ENCODE results near the gene INSRR.

The INSRR gene

DNA sequence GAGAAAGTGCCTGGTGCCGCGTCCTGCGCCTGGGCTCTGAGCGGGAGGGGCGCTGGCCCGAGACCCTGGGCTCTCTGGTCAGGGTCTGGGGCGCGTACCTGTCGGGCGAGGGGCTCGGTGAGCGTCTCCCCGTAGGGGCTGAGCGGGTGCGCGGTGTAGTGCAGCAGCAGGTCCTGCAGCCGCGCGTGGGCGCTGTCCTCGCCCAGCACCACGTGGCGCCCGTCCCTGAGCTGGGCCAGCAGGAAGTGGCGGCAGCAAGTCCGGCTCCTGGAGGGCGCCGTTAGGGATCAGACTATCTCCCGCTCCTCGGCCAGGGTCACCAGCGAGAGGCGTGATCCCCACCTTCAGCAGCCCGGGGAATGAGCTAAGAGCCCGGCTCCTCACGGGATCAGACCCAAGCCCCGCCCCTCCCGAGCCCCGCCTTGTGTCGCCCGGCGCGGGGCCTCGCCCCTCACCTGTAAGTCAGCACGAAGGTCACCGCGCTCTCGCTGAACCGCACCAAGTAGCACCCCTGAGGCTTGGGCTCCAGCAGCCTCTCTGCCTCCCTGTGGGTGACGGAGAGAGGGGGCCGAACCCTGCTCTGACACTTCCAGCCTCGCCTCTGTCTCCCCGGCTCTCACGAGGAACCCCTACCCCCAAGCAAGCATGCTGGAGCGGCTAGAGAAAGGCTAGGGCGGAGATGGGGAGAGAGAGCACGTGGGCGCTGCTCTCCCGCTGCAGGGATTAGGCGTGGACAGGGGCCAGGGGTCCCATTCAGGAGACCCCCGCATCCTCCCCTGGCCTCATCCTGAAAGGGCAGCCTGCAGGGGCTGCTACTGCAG, 45.0 kb downstream of the INSRR start:
- H3K4me3 ChIP-seq (ENCODE audit: low read depth, low read length), result peak overlapping the region; percentile 32
- DNase-seq (ENCODE audit: low read depth), result no peak

DNA sequence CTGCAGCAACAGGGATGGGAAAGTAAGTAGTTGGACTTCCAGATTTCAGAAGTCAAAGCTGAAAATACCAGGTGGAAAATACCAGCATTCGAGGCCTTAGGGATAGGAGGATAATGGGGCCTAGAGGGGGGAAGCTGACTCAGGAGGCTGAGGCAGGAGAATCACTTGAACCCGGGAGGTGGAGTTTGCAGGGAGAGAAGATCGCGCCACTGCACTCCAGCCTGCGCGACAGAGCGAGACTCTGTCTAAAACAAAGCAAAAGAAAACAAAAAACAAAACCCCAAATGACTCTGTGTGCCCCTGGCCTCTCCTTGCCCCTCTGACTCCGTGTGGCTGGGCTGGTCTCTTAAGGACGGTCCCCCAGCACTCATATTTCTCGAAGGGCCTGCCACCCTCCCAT, 45.6 kb downstream of the INSRR start:
- H3K4me3 ChIP-seq (ENCODE audit: low read depth, low read length), result peak overlapping the region; percentile 32
- no peak for DNase-seq (ENCODE audit: low read depth)

- no peak overlapping the region for H3K4me3 ChIP-seq (ENCODE audit: low read depth, low read length)
- DNase-seq (ENCODE audit: low read depth), result no peak
Observed at GRCh38 chr1:156812293-156812990, 46.5 kb downstream of the INSRR start.

GRCh38 chr1:156811168-156811567, 47.7 kb downstream of the INSRR start:
- H3K4me3 ChIP-seq (ENCODE audit: low read depth, low read length), result no peak overlapping the region
- no peak for DNase-seq (ENCODE audit: low read depth)

GRCh38 chr1:156809711-156810366, 49.1 kb downstream of the INSRR start:
- H3K4me3 ChIP-seq (ENCODE audit: low read depth, low read length), result no peak overlapping the region
- DNase-seq (ENCODE audit: low read depth), result no peak

- no peak for DNase-seq (ENCODE audit: low read depth)
- no peak overlapping the region for H3K4me3 ChIP-seq (ENCODE audit: low read depth, low read length)
Observed at GRCh38 chr1:156809281-156809680, 49.6 kb downstream of the INSRR start.

- H3K4me3 ChIP-seq (ENCODE audit: low read depth, low read length), result no peak overlapping the region
- DNase-seq (ENCODE audit: low read depth), result no peak
Observed at GRCh38 chr1:156808186-156809030, 50.5 kb downstream of the INSRR start.

- no peak overlapping the region for H3K4me3 ChIP-seq (ENCODE audit: low read depth, low read length)
- no peak for DNase-seq (ENCODE audit: low read depth)
Observed at GRCh38 chr1:156807627-156808026, 51.3 kb downstream of the INSRR start.

DNA sequence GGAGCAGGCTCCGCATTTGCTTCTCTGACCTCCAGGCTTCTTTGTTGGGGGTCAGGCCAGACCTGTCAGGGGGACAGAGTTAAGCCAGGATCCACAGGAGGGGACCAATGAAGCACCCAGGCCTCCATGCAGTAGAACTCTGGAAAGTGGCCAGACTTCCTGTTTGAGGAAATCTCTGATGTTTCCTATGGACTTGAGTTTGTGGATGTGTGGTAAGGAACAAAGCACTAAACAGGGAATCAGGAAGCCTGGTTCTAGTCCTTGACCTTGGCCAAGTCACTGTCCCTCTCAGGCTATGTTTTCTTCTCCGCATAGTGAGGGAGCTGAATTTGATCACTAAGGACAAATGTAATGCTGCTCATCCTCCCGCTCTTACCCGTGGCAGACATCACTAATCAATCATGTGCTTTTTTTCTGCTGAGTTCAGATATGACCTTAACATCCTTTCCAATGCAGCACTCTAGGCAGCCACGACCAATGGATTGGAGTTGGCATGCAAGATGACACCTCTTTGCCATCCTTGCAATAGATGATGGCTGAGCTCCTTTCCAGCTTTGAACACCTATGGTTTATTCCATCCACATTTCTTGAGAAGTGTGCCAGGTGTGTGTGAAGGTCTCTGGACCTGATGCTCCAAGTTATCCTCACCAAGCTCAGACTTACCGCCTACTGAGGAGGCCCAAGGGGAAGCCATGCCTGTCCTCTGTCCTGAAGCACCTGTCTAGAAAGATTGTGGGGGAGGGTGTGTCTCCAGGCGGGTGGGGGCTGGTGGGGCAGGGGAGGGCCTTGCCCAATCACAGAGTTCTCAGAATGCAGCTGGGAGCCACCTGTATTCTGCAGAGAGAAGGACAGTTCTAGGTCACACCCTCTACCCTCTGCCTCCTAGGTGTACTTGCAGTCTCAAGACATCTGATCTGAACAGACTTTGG, 52.1 kb downstream of the INSRR start:
- no peak overlapping the region for H3K4me3 ChIP-seq (ENCODE audit: low read depth, low read length)
- DNase-seq (ENCODE audit: low read depth), result no peak

DNA sequence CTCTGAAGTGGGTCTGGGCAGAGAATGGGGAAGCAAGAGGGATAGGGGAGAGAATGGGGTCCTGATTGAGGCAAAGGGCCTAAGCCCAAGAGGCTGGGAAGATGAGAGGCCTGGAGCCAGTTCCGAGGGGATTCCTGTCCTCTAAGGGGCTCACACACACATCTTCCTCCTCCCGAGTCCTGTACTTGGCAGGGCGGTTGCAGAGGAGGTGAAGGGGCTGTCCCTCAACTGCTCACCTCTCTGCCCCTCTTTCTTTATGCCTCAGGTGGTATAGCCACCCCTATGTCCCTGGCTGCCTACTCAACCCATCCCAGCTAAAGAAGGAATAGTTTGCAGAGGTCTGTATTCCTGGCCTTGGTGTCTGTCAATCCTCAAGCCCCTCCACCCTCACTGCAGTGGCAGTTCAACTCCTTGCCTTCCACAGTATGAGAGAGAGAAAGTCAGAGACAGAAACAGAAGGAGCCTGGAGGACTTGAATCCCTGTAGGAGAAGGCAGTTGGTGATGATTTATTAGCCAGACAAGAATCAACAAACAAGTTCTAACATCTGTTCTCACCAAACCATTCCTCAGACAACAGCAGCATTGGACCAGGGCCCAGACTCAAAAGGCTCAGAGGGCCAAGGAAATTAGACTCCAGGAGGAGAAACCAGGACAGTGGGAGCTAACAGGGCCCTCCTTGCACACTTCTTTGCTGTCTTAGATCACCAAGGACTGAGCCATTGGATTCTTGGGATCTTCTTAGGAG, 53.0 kb downstream of the INSRR start:
- DNase-seq (ENCODE audit: low read depth), result peak; percentile 89
- no peak overlapping the region for H3K4me3 ChIP-seq (ENCODE audit: low read depth, low read length)

DNA sequence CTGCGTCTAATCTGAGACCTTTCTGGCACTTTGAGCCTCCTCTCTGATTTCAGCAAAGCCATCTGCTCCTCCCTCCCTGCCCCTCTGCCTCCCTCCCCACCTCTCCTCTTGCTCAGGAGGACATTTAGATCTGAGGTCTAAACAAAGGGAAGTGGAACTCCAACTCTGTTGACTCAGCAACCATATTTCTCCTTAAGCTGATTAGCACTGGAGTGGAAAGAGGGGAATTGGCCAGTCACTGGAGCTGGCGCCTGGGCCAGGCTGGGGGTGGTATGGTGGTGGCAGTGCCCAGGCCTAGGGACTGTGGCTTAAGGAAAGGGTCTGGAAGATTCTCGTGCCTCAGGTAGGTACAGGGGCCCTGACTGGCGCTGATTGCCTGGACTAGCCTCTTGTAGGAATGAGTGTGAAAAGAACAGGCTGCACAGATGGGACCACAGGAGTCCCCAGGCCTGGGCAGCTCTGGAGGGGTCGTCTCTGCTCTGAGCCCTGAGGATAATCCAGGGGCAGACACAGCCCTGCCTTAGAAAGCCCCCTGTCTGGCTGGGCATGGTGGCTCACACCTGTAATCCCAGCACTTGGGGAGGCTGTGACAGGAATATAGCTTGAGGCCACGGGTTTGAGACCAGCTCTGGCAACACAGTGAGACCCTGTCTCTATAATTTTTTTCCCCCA, 54.2 kb downstream of the INSRR start:
- no peak overlapping the region for H3K4me3 ChIP-seq (ENCODE audit: low read depth, low read length)
- no peak for DNase-seq (ENCODE audit: low read depth)

GRCh38 chr1:156804026-156804425, 54.9 kb downstream of the INSRR start:
- no peak overlapping the region for H3K4me3 ChIP-seq (ENCODE audit: low read depth, low read length)
- no peak for DNase-seq (ENCODE audit: low read depth)

GRCh38 chr1:156803086-156803851, 55.6 kb downstream of the INSRR start:
- DNase-seq (ENCODE audit: low read depth), result no peak

DNA sequence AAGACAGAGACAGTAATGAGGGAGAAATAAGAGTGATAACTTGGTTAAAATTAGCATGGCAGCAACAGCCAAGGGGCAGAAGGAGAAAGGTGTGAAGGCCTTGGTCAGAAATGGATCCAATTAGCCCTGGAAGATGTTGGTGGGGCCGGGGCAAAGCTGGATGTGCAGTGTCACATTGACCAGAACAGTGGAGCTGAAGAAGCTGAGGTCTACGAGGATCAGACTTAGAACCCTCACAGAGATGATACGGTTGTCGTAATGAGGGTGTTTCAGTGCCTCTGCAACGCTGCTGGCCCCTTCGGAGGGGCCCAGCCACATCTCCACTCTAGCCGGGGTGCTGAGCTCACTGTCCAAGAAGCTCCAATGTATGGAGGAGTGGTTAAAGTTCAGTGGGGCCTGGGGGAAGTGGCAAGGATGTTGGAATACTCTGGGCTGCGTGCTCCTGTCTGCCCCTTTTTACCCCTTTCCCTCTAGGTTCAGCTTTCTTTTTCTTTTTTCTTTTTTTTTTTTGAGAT, 56.4 kb downstream of the INSRR start:
- DNase-seq (ENCODE audit: low read depth), result no peak
- H3K4me3 ChIP-seq (ENCODE audit: low read depth, low read length), result no peak overlapping the region

More at GRCh38 chr1:156803086-156803851, 55.6 kb downstream of the INSRR start:
- no peak overlapping the region for H3K4me3 ChIP-seq (ENCODE audit: low read depth, low read length)

- no peak overlapping the region for H3K4me3 ChIP-seq (ENCODE audit: low read depth, low read length)
- peak; percentile 89 for DNase-seq (ENCODE audit: low read depth)
Observed at GRCh38 chr1:156801409-156802121, 57.4 kb downstream of the INSRR start.

Data from skeletal muscle cell (primary cell).